Measurements from ENCODE around the gene TTN. TPM values are rescaled to one million over a fixed set of nuclear protein-coding genes. Genes with fewer than 3 reads are reported as not detected.

Gene TTN
- total and polyA plus RNA-seq, 2 of the 8 experiments (the other 6 are each of a cell fraction or from before 2014, with no cell fraction given), result 0.30 to 9.7 TPM

DNA sequence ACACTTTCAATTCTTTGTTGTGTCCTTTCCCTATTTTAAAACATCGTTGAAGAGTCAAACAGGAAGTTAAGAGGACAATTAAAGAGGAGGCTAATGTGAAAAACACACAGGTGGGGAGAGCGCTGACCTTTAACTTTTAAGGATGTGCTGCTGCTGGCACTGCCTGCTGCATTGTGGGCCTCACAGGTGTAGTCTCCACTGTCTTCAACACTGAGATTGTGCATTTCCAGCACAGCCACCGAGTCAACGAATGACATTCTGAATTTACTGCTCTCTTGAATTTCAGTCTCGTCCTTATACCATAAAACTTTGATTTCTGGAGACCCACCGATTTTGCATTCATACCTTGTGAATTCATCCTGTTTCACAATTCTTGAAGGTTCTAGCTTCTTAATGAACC is 91.9 kb downstream of the TTN start (continued):
- no peak for TF ChIP-seq SP1 (IDR thresholded peaks at IDR 0.05; ENCODE audit: low read depth, low read length)
- no peak for TF ChIP-seq ATF3 (IDR thresholded peaks at IDR 0.05; ENCODE audit: insufficient read depth, low read depth, low read length)
- TF ChIP-seq TAF7 (optimal IDR thresholded peaks at IDR 0.05; ENCODE audit: borderline replicate concordance, low read depth, low read length), result no peak
- no peak for TF ChIP-seq HDAC6 (IDR thresholded peaks at IDR 0.05; ENCODE audit: low read depth, low read length)
- no peak for TF ChIP-seq SP4 (IDR thresholded peaks at IDR 0.05; ENCODE audit: low read length)
- TF ChIP-seq ASH2L (IDR thresholded peaks at IDR 0.05; ENCODE audit: low read length), result no peak

All from H1 (cell line).